22Rv1 (cell line): ENCODE data around the gene ACSF3.
A peak's percentile ranks its signal among the peaks of the same experiment; 100 is the strongest.

Experiments
- H3K27ac ChIP-seq: fragments of 450-650 bp; 2 replicates; pipeline ENCODE4 v1.5.1; 2017
- ZFX ChIP-seq: fragments of 450-650 bp; IDR thresholded peaks from 2 replicates; pipeline ENCODE4 v1.6.1; 2017; ENCODE audit warnings: antibody characterized with exemption, borderline replicate concordance
- TF ChIP-seq, protein P1 (sequence below): fragments of 450-650 bp; IDR thresholded peaks from 2 replicates; pipeline ENCODE4 v1.5.1; 2017; ENCODE audit warnings: mild to moderate bottlenecking

The ACSF3 gene

GRCh38 chr16:89123831-89124100, 30.1 kb downstream of the ACSF3 start:
- no peak for TF ChIP-seq ZFX
- TF ChIP-seq, protein P1, sequence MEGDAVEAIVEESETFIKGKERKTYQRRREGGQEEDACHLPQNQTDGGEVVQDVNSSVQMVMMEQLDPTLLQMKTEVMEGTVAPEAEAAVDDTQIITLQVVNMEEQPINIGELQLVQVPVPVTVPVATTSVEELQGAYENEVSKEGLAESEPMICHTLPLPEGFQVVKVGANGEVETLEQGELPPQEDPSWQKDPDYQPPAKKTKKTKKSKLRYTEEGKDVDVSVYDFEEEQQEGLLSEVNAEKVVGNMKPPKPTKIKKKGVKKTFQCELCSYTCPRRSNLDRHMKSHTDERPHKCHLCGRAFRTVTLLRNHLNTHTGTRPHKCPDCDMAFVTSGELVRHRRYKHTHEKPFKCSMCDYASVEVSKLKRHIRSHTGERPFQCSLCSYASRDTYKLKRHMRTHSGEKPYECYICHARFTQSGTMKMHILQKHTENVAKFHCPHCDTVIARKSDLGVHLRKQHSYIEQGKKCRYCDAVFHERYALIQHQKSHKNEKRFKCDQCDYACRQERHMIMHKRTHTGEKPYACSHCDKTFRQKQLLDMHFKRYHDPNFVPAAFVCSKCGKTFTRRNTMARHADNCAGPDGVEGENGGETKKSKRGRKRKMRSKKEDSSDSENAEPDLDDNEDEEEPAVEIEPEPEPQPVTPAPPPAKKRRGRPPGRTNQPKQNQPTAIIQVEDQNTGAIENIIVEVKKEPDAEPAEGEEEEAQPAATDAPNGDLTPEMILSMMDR, result no peak
- no peak overlapping the region for H3K27ac ChIP-seq

- TF ChIP-seq, protein P1, result no peak
- TF ChIP-seq ZFX, result no peak
- H3K27ac ChIP-seq, result no peak overlapping the region
These were observed 35.7 kb downstream of the ACSF3 start for GRCh38 chr16:89129378-89129777.

- no peak overlapping the region for H3K27ac ChIP-seq
- TF ChIP-seq, protein P1, result no peak
- no peak for TF ChIP-seq ZFX
These were observed 36.8 kb downstream of the ACSF3 start for GRCh38 chr16:89130448-89130847.

- TF ChIP-seq, protein P1, result no peak
- no peak for TF ChIP-seq ZFX
These were observed 38.1 kb downstream of the ACSF3 start for GRCh38 chr16:89131783-89132182.

GRCh38 chr16:89132194-89133005, 38.7 kb downstream of the ACSF3 start:
- TF ChIP-seq, protein P1, result peak; percentile 22; the same call in 1 of the 2 replicates
- no peak for TF ChIP-seq ZFX
- no peak overlapping the region for H3K27ac ChIP-seq

More at GRCh38 chr16:89131783-89132182, 38.1 kb downstream of the ACSF3 start:
- no peak overlapping the region for H3K27ac ChIP-seq

GRCh38 chr16:89133457-89134127, 39.9 kb downstream of the ACSF3 start:
- TF ChIP-seq ZFX, result no peak
- TF ChIP-seq, protein P1, result no peak
- no peak overlapping the region for H3K27ac ChIP-seq

DNA sequence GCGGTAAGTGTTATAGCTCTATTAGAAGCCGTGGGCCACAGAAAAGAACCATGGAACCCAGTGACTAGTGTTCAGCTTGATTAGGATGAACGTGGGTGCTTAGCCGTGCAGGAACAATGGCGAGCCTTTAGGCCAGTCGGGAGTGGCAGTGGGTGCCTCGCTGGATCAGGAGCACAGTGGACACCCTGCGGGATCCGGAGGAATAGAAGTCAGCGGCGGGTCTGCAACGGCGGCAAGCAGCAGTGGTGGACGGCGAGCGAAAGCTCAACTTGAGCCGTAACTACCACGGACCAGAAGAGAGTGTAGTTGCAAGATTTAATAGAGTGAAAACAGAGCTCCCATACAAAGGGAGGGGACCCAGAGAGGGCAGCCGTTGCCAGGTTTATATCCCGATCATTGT, 40.6 kb downstream of the ACSF3 start:
- TF ChIP-seq, protein P1, result no peak
- TF ChIP-seq ZFX, result no peak
- no peak overlapping the region for H3K27ac ChIP-seq
